H1 (cell line): ENCODE data around the gene TNNT1. TPM values are rescaled to one million over a fixed set of nuclear protein-coding genes. Genes with fewer than 3 reads are reported as not detected.

Source experiments
- BRCA1 ChIP-seq: IDR thresholded peaks from 2 replicates; pipeline ENCODE4 v1.6.1; 2012; ENCODE audit warnings: low read depth, low read length, improper control_type of control experiment
- CREB1 ChIP-seq: IDR thresholded peaks from 2 replicates; pipeline ENCODE4 v1.6.1; 2012; ENCODE audit warnings: inconsistent platforms
- EGR1 ChIP-seq: IDR thresholded peaks from 2 replicates; pipeline ENCODE4 v1.6.1; 2011; ENCODE audit warnings: low read depth, low read length, borderline replicate concordance
- FOSL1 ChIP-seq: IDR thresholded peaks from 2 replicates; pipeline ENCODE4 v1.6.1; 2011; ENCODE audit warnings: mild to moderate bottlenecking, low read depth, low read length, moderate library complexity; ENCODE audit not compliant: insufficient read depth
- HDAC2 ChIP-seq, 2 experiments: fragments of 300-600 bp in 1 of 2; sonication (generic) in 1 of 2; IDR thresholded peaks; 2 replicates each; pipeline ENCODE4 v1.6.1; 2011 to 2012; ENCODE audit warnings: low read depth in 2 of 2, low read length in 2 of 2, mild to moderate bottlenecking in 2 of 2, moderate library complexity in 2 of 2, borderline replicate concordance in 1 of 2, inconsistent platforms in 1 of 2
- JUND ChIP-seq: IDR thresholded peaks from 2 replicates; pipeline ENCODE4 v1.6.1; 2011; ENCODE audit warnings: mild to moderate bottlenecking, improper control_type of control experiment, low read length
- KDM4A ChIP-seq: IDR thresholded peaks from one replicate; pipeline ENCODE4 v1.7.1; 2012; ENCODE audit warnings: low read depth, mild to moderate bottlenecking, moderate library complexity, low read length, inconsistent platforms; ENCODE audit not compliant: severe bottlenecking
- NANOG ChIP-seq: IDR thresholded peaks from 2 replicates; pipeline ENCODE4 v1.6.1; 2011; ENCODE audit warnings: low read length, low read depth, mild to moderate bottlenecking, inconsistent platforms; ENCODE audit not compliant: insufficient read depth, poor library complexity, severe bottlenecking
- PHF8 ChIP-seq: fragments of 200-600 bp; sonication (generic); conservative IDR thresholded peaks from 2 replicates; pipeline ENCODE4 v1.7.1; 2012; ENCODE audit warnings: low read depth, mild to moderate bottlenecking, inconsistent platforms, low read length, moderate library complexity
- POLR2A ChIP-seq, 2 experiments: IDR thresholded peaks; 1 replicate in 1 of 2; 2 replicates in 1 of 2; pipeline ENCODE4 v1.6.1; 2011; ENCODE audit warnings: low read depth in 2 of 2, low read length in 2 of 2, mild to moderate bottlenecking in 2 of 2; ENCODE audit errors: control extremely low read depth in 1 of 2
- RBBP5 ChIP-seq: IDR thresholded peaks from 2 replicates; pipeline ENCODE4 v1.7.1; 2012; ENCODE audit warnings: low read depth, mild to moderate bottlenecking, inconsistent platforms, low read length, moderate library complexity, borderline replicate concordance
- RXRA ChIP-seq: IDR thresholded peaks from 2 replicates; pipeline ENCODE4 v1.6.1; 2011; ENCODE audit warnings: low read depth, mild to moderate bottlenecking, low read length, moderate library complexity; ENCODE audit not compliant: insufficient read depth
- SAP30 ChIP-seq: fragments of 300-600 bp; sonication (generic); IDR thresholded peaks from 2 replicates; pipeline ENCODE4 v1.7.1; 2012; ENCODE audit warnings: low read length, moderate library complexity, mild to moderate bottlenecking, inconsistent platforms; ENCODE audit not compliant: insufficient read depth, insufficient replicate concordance
- ZNF274 ChIP-seq: IDR thresholded peaks from 2 replicates; pipeline ENCODE4 v1.7.0; 2012; ENCODE audit warnings: low read length, borderline replicate concordance; ENCODE audit errors: extremely low read depth
- polyA plus RNA-seq, 7 experiments: library from polyadenylated mRNA; depleted of rRNA in 3 of 7; stranded (reverse) in 5 of 7; unstranded in 2 of 7; fragments of >200 nt in 5 of 7; fragments of 200-250 nt in 2 of 7; gene quantifications; 1 replicate in 5 of 7; 2 replicates in 1 of 7; 4 replicates in 1 of 7; pipeline versions ENCODE4 v1.2.1 to v1.2.3, GENCODE V29; 2011 to 2013; ENCODE audit warnings: missing spikeins in 2 of 7, mixed read lengths in 2 of 7
- total RNA-seq: library from RNA; stranded (reverse); fragmentation: NEBNext Ultra II Directional; extraction: Animal tissue kit (Norgen Biotek cat#: 25700); gene quantifications from 2 replicates; pipeline ENCODE4 v1.2.1, GENCODE V29; 2021
- TF ChIP-seq, protein P1 (sequence below): IDR thresholded peaks from 2 replicates; pipeline ENCODE4 v1.6.1; 2012; ENCODE audit warnings: low read length, inconsistent platforms
- TF ChIP-seq, protein P2 (sequence below): IDR thresholded peaks from 2 replicates; pipeline ENCODE4 v1.6.1; 2012; ENCODE audit warnings: inconsistent platforms

Gene TNNT1
- total and polyA plus RNA-seq, 2 of the 8 experiments (the other 6 are each of a cell fraction or from before 2014, with no cell fraction given): 69.6 to 107 TPM

- peak in 1 of 2 experiments; percentile 62; a peak in 2 of 3 replicates for TF ChIP-seq POLR2A (IDR thresholded peaks at IDR 0.05; ENCODE audit: control extremely low read depth in 1 of 2, low read depth in 2 of 2, low read length in 2 of 2)
- 0 out of 2 replicates have a peak, but pooled peaks have one; percentile 20 for TF ChIP-seq RBBP5
- TF ChIP-seq NANOG: no peak
- no peak for TF ChIP-seq SAP30
- TF ChIP-seq JUND: no peak
- TF ChIP-seq, protein P1, sequence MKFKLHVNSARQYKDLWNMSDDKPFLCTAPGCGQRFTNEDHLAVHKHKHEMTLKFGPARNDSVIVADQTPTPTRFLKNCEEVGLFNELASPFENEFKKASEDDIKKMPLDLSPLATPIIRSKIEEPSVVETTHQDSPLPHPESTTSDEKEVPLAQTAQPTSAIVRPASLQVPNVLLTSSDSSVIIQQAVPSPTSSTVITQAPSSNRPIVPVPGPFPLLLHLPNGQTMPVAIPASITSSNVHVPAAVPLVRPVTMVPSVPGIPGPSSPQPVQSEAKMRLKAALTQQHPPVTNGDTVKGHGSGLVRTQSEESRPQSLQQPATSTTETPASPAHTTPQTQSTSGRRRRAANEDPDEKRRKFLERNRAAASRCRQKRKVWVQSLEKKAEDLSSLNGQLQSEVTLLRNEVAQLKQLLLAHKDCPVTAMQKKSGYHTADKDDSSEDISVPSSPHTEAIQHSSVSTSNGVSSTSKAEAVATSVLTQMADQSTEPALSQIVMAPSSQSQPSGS: no peak
- TF ChIP-seq PHF8: peak; percentile 54; the same call in 1 of the 2 replicates
- 0 out of 4 replicates have a peak, but pooled peaks of 1 of the 2 experiments have one; percentile 30 for TF ChIP-seq HDAC2 (IDR thresholded peaks at IDR 0.05; ENCODE audit: borderline replicate concordance in 1 of 2, low read depth in 2 of 2, low read length in 2 of 2)
- TF ChIP-seq RXRA: 0 out of 2 replicates have a peak, but pooled peaks have one; percentile 88
- TF ChIP-seq, protein P2, sequence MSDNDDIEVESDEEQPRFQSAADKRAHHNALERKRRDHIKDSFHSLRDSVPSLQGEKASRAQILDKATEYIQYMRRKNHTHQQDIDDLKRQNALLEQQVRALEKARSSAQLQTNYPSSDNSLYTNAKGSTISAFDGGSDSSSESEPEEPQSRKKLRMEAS: peak; percentile 59
- peak; percentile 88 for TF ChIP-seq KDM4A
- no peak for TF ChIP-seq ZNF274
- no peak; the same call in none of the 2 replicates for TF ChIP-seq CREB1
- TF ChIP-seq FOSL1: no peak
- no peak for TF ChIP-seq BRCA1
- TF ChIP-seq EGR1: no peak
These were observed 30.5 kb downstream of the TNNT1 start (continued) for GRCh38 chr19:55118401-55118991.
